Left ventricle myocardium inferior (tissue), 1 donor: Measurements from ENCODE around the gene MYO16. TPM values are rescaled to one million over a fixed set of nuclear protein-coding genes. Genes with fewer than 3 reads are reported as not detected.

ENCODE experiments used
- DNase-seq: peaks from one replicate; pipeline ENCODE4 v3.0.0-alpha.2; 2020
- H3K27ac ChIP-seq: fragments of 200-600 bp; replicated peaks from 2 replicates; pipeline ENCODE4 v1.8.0; 2021
- H3K27me3 ChIP-seq: fragments of 200-600 bp; 2 replicates; pipeline ENCODE4 v1.8.0; 2021; ENCODE audit warnings: low read depth
- H3K36me3 ChIP-seq: fragments of 200-600 bp; 2 replicates; pipeline ENCODE4 v1.8.0; 2021
- H3K4me1 ChIP-seq: fragments of 200-600 bp; 2 replicates; pipeline ENCODE4 v1.8.0; 2021
- H3K4me3 ChIP-seq: fragments of 200-600 bp; 2 replicates; pipeline ENCODE4 v1.8.0; 2021; ENCODE audit warnings: mild to moderate bottlenecking, moderate library complexity
- H3K9me3 ChIP-seq: fragments of 200-600 bp; replicated peaks from 2 replicates; pipeline ENCODE4 v1.8.0; 2021
- CTCF ChIP-seq: fragments of 200-600 bp; IDR thresholded peaks from 2 replicates; pipeline ENCODE4 v1.8.0; 2021; ENCODE audit warnings: antibody characterized with exemption, mild to moderate bottlenecking, borderline replicate concordance
- intact Hi-C: fragments of 100-400 bp; cut with micrococcal nuclease; formaldehyde crosslinking; loops from one replicate; pipeline ENCODE4 v1.11.0; 2022
- total RNA-seq: library from RNA; stranded (reverse); fragmentation: NEBNext Ultra II Directional; extraction: Animal tissue kit (Norgen Biotek cat#: 25700); gene quantifications from one replicate; pipeline ENCODE4 v1.2.1, GENCODE V29; 2021
- donor health status: DM: no; HTN: yes; CAD: no; lungs with severe emphysema.

MYO16 gene
- total RNA-seq, 1 donor from 2014 or later, result 1.7 TPM

GRCh38 chr13:108926862-108927261, 297.5 kb downstream of the MYO16 start:
- H3K27me3 ChIP-seq, result no peaks in the 10 kb centered on the region
- TF ChIP-seq CTCF, result no peak
- H3K27ac ChIP-seq, result no peak overlapping the region
- no peaks in the 10 kb centered on the region for H3K4me1 ChIP-seq
- DNase-seq, result no peak
- no peak overlapping the region for H3K4me3 ChIP-seq
- H3K9me3 ChIP-seq, result no peaks in the 10 kb centered on the region
- no peaks in the 10 kb centered on the region for H3K36me3 ChIP-seq
- intact Hi-C loops, result no loop called here

GRCh38 chr13:108927615-108928014, 298.2 kb downstream of the MYO16 start:
- DNase-seq, result no peak
- Histone ChIP-seq H3K36me3 (no peaks in the 10 kb centered on the region), H3K9me3 (no peaks in the 10 kb centered on the region), H3K27ac (no peak overlapping the region), H3K4me3 (no peak overlapping the region), H3K4me1 (no peaks in the 10 kb centered on the region), H3K27me3 (no peaks in the 10 kb centered on the region)
- TF ChIP-seq CTCF, result no peak
- intact Hi-C loops, result no loop called here

- Histone ChIP-seq H3K4me3 (no peak overlapping the region), H3K27ac (no peak overlapping the region), H3K36me3 (no peaks in the 10 kb centered on the region), H3K27me3 (no peaks in the 10 kb centered on the region), H3K9me3 (peaks cover 12% of the 10 kb centered on the region), H3K4me1 (no peaks in the 10 kb centered on the region)
- TF ChIP-seq CTCF, result no peak
- intact Hi-C loops, result no loop called here
- DNase-seq, result no peak
These were observed 300.3 kb downstream of the MYO16 start for GRCh38 chr13:108929532-108930206.

GRCh38 chr13:108932196-108932595, 302.8 kb downstream of the MYO16 start:
- H3K4me3 ChIP-seq, result no peak overlapping the region
- H3K27ac ChIP-seq, result no peak overlapping the region
- no peaks in the 10 kb centered on the region for H3K27me3 ChIP-seq
- DNase-seq, result no peak
- intact Hi-C loops, result no loop called here
- no peaks in the 10 kb centered on the region for H3K4me1 ChIP-seq
- H3K36me3 ChIP-seq, result no peaks in the 10 kb centered on the region
- TF ChIP-seq CTCF, result no peak
- H3K9me3 ChIP-seq, result peaks cover 25% of the 10 kb centered on the region

- intact Hi-C loops, result no loop called here
These were observed 303.6 kb downstream of the MYO16 start for GRCh38 chr13:108933061-108933460.

More at GRCh38 chr13:108933061-108933460, 303.6 kb downstream of the MYO16 start:
- no peak for DNase-seq
- peaks cover 34% of the 10 kb centered on the region for H3K9me3 ChIP-seq
- H3K4me1 ChIP-seq, result no peaks in the 10 kb centered on the region
- no peaks in the 10 kb centered on the region for H3K27me3 ChIP-seq
- H3K36me3 ChIP-seq, result no peaks in the 10 kb centered on the region
- no peak overlapping the region for H3K27ac ChIP-seq
- H3K4me3 ChIP-seq, result no peak overlapping the region
- TF ChIP-seq CTCF, result no peak
